GM12801 (cell line): ENCODE measurements around the gene STAG3.

ENCODE experiments used
- CTCF ChIP-seq: IDR thresholded peaks from one replicate; pipeline ENCODE4 v1.5.1; 2011; ENCODE audit warnings: control low read depth; ENCODE audit not compliant: insufficient read length; ENCODE audit errors: extremely low read depth

STAG3 gene

GRCh38 chr7:100171840-100172239, 5.9 kb upstream of the STAG3 start:
- TF ChIP-seq CTCF, result no peak

- TF ChIP-seq CTCF, result no peak
Measured at GRCh38 chr7:100173806-100174495, 3.8 kb upstream of the STAG3 start.

GRCh38 chr7:100174582-100174981, 3.1 kb upstream of the STAG3 start:
- TF ChIP-seq CTCF, result no peak

- no peak for TF ChIP-seq CTCF
Measured at GRCh38 chr7:100175296-100175935, 2.3 kb upstream of the STAG3 start.

- TF ChIP-seq CTCF, result no peak
Measured at GRCh38 chr7:100176096-100177044, 1.3 kb upstream of the STAG3 start.

- TF ChIP-seq CTCF, result no peak
Measured at GRCh38 chr7:100185726-100186125, 8.0 kb downstream of the STAG3 start.

GRCh38 chr7:100189061-100189460, 11.3 kb downstream of the STAG3 start:
- no peak for TF ChIP-seq CTCF
